Stomach smooth muscle (tissue), 2 donors: ENCODE results near the gene AASDH.

Source experiments
- H3K27ac ChIP-seq: one replicate; pipeline ENCODE4 v1.7.0; 2013; ENCODE audit warnings: mild to moderate bottlenecking, low read length, inconsistent platforms
- H3K27me3 ChIP-seq, 2 donors: one replicate each; pipeline ENCODE4 v1.7.0; 2013; ENCODE audit warnings: low read length in 2 of 2; ENCODE audit not compliant: insufficient read depth in 2 of 2, control insufficient read depth in 1 of 2
- H3K36me3 ChIP-seq, 2 donors: one replicate each; pipeline ENCODE4 v1.7.0; 2013; ENCODE audit warnings: low read length in 2 of 2; ENCODE audit not compliant: control insufficient read depth in 2 of 2, insufficient read depth in 2 of 2
- H3K4me1 ChIP-seq: one replicate; pipeline ENCODE4 v1.7.0; 2013; ENCODE audit warnings: low read length; ENCODE audit not compliant: control insufficient read depth, insufficient read depth
- H3K4me3 ChIP-seq, 2 donors: one replicate each; pipeline ENCODE4 v1.7.0; 2013; ENCODE audit warnings: low read length in 2 of 2
- H3K9ac ChIP-seq, 2 donors: one replicate each; pipeline ENCODE4 v1.7.0; 2013; ENCODE audit warnings: low read length in 2 of 2, mild to moderate bottlenecking in 1 of 2
- H3K9me3 ChIP-seq, 2 donors: one replicate each; pipeline ENCODE4 v1.7.0; 2013; ENCODE audit warnings: low read length in 2 of 2; ENCODE audit not compliant: control insufficient read depth in 2 of 2
- donor health status: healthy.
- donor health status: Pancreatic carcinoma.

The AASDH gene

GRCh38 chr4:56387023-56388001 is at the start of gene AASDH:
Gene AASDH, minus strand, starts transcription at chr4:56387491. Its CDS starts 3,192 bp downstream, at chr4:56384299.
- H3K4me3 ChIP-seq = peak within 1 kb of the TSS; percentile 92 to 95
- H3K36me3 ChIP-seq = no peaks in the 10 kb centered on the region
- no peaks in the 10 kb centered on the region for H3K9me3 ChIP-seq
- no peaks in the 10 kb centered on the region for H3K27me3 ChIP-seq
- peaks cover 8% of the 10 kb centered on the region for H3K4me1 ChIP-seq
- peak within 1 kb of the TSS; percentile 94 for H3K27ac ChIP-seq
- H3K9ac ChIP-seq = peak within 1 kb of the TSS; percentile 89 to 98

DNA sequence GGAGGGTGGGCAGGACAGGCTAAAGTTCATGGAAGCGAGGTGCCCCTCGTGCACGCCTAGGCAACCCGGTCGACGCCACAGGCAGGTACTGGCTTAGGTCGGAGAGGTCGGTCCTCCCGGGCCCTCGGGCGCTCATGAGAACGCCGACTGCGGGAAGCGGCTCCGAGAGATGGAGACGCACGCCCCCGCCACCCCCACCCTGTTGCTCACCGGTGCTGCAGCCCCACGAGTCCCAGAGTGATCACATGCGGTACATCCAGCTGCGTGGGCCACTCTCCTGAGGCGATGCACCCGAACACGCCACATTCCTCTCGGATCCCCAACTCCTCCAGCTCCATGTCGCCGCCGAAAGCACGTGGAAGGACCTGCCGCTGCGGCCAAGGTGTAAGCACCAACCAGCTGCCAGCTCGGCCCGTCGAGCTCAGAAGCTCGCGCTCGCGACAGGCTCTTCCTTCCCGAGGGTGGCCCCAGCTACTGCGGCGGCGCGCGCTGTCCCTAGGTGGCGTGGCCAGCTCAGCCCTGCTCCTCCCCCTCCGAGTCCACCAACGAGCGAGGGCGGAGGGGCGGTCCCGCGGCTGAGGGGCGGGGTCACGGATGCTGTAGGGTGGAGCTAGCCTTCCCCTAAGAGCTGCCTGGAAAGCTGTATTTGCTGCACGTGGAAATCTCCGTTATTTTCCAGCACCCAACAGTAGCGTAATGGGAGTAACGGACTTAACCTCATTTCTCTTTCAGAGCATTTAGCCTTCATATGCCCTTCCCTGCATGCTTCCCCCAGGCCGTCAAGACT is 48.0 kb upstream of the AASDH start, which contains the start of gene PPAT:
TSS of gene PPAT (minus strand) at position 476 of the 787 bp plus-strand sequence. CDS start at position 338, 138 bp downstream.
- no peaks in the 10 kb centered on the region for H3K9me3 ChIP-seq
- H3K36me3 ChIP-seq = no peaks in the 10 kb centered on the region
- peak within 1 kb of the TSS; percentile 74 to 85 for H3K9ac ChIP-seq
- H3K4me1 ChIP-seq = peaks cover 19% of the 10 kb centered on the region
- H3K4me3 ChIP-seq = peak within 1 kb of the TSS; percentile 85 to 86
- H3K27ac ChIP-seq = peak within 1 kb of the TSS; percentile 93
- H3K27me3 ChIP-seq = no peaks in the 10 kb centered on the region

DNA sequence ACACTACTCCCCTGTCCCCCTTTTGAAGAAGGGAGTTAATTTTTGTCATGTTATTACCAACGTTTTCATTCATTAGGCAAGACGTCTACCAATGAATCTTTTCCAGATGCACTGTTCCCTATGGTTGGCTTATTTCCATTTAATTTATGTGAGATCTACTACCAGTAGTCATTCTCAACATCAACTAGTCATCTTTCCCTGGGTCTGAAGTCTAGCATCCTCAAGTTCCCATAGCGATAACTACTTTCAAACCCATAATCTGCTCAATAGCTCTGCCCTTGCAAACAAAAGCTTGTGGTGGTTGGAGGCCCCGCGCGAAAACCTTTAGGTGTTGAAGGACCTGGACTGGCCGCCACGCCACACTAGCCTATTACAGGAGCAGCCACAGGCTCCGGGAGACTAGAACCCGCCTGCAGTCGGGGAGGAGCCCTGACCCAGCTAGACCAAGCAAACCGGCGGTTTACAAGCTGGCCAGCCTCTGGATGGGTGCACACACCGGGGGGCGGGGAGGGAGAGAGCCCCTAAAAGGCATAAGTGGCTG is 47.4 kb upstream of the AASDH start:
- peak overlapping the region; percentile 60 to 71 for H3K9ac ChIP-seq

DNA sequence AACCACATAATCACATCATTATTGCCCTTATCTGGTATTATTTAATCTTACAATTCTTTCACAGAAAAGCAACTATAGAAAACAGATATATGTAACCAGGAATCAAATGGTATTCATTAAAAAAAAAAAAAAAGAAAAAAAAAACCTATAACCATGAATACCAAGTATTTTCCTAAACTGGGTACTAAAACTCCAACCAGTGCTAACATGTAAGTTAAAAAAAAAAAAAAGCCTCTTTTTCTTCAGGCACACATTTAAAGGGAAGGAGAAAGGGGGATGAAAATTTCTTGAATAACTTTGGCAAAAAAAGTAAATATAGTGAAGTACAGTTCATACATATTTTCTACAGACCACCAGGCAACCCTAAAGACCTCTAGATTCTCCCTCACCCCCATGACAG is 46.0 kb upstream of the AASDH start:
- Histone ChIP-seq H3K4me3 (no peak overlapping the region), H3K27ac (no peak overlapping the region), H3K27me3 (no peaks in the 10 kb centered on the region), H3K9me3 (no peaks in the 10 kb centered on the region), H3K36me3 (no peaks in the 10 kb centered on the region), H3K9ac (no peak overlapping the region), H3K4me1 (peaks cover 19% of the 10 kb centered on the region)

More for the DNA sequence above, 47.4 kb upstream of the AASDH start:
- Histone ChIP-seq H3K4me3 (peak overlapping the region; percentile 85 to 86), H3K4me1 (peaks cover 19% of the 10 kb centered on the region), H3K27ac (peak overlapping the region; percentile 93), H3K9me3 (no peaks in the 10 kb centered on the region), H3K27me3 (no peaks in the 10 kb centered on the region), H3K36me3 (no peaks in the 10 kb centered on the region)

DNA sequence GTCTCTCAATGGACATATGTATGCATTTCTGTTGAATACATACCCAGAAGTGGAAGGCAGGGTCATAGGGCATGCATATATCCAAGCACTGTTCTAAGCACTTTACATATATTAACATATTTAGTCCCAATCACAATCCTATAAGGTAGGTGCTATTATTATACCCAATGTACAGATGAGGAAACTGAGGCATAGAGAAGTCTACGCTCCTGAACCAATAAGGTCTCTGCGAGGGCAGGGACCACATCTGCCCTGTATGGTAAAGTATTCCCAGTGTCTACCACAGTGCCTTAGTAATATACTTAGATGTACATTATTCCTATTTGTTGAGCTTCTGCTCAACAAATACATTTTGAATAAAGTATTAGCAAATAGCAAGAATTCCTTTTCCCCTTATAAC is 42.9 kb upstream of the AASDH start:
- H3K4me1 ChIP-seq = peaks cover 9% of the 10 kb centered on the region
- H3K9me3 ChIP-seq = no peaks in the 10 kb centered on the region
- H3K36me3 ChIP-seq = no peaks in the 10 kb centered on the region
- no peak overlapping the region for H3K9ac ChIP-seq
- H3K27me3 ChIP-seq = no peaks in the 10 kb centered on the region
- H3K4me3 ChIP-seq = no peak overlapping the region
- H3K27ac ChIP-seq = no peak overlapping the region

- H3K9me3 ChIP-seq = no peaks in the 10 kb centered on the region
- H3K4me3 ChIP-seq = no peak overlapping the region
- no peaks in the 10 kb centered on the region for H3K4me1 ChIP-seq
- H3K36me3 ChIP-seq = no peaks in the 10 kb centered on the region
- no peak overlapping the region for H3K9ac ChIP-seq
- no peaks in the 10 kb centered on the region for H3K27me3 ChIP-seq
- no peak overlapping the region for H3K27ac ChIP-seq
Measured at GRCh38 chr4:56427179-56427578, 39.9 kb upstream of the AASDH start.

DNA sequence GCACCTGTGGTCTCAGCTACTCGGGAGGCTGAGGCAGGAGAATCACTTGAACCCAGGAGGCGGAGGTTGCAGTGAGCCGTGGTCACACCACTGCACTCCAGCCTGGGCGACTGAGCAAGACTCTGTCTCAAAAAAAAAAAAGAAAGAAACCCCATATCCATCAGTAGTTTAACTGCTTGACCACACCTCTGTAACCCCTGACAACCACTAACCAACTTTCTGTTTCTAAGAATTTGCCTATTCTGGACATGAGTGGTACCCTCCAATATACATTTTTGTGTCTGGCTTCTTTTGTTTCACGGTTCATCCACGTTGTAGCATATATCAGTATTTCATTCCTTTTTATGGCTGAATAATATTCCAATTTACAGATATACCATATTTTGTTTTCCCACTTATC is 39.0 kb upstream of the AASDH start:
- H3K27ac ChIP-seq = no peak overlapping the region
- H3K9me3 ChIP-seq = no peaks in the 10 kb centered on the region
- H3K4me1 ChIP-seq = no peaks in the 10 kb centered on the region
- no peaks in the 10 kb centered on the region for H3K36me3 ChIP-seq
- H3K4me3 ChIP-seq = no peak overlapping the region
- no peak overlapping the region for H3K9ac ChIP-seq
- no peaks in the 10 kb centered on the region for H3K27me3 ChIP-seq

DNA sequence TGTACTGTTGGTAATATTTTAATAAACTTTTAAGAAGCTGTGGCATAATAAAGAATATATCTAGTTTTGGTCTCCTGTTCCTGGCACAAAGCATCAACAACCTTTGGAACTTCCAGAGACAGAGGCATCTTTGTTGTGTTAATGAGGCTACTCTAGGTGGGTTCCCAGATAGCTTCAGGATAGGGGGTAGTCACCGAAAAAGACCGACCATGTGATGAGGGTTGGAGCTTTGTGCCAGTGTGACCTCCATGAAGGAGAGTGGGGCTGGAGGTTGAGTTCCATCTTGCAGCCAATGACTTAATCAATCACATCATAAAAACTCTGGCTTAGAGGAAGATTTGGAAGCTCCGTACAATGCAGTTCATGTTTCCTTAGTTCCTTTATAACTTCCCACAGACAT is 38.2 kb upstream of the AASDH start:
- no peaks in the 10 kb centered on the region for H3K9me3 ChIP-seq
- H3K4me3 ChIP-seq = no peak overlapping the region
- no peaks in the 10 kb centered on the region for H3K4me1 ChIP-seq
- H3K36me3 ChIP-seq = no peaks in the 10 kb centered on the region
- no peaks in the 10 kb centered on the region for H3K27me3 ChIP-seq
- no peak overlapping the region for H3K9ac ChIP-seq
- no peak overlapping the region for H3K27ac ChIP-seq

DNA sequence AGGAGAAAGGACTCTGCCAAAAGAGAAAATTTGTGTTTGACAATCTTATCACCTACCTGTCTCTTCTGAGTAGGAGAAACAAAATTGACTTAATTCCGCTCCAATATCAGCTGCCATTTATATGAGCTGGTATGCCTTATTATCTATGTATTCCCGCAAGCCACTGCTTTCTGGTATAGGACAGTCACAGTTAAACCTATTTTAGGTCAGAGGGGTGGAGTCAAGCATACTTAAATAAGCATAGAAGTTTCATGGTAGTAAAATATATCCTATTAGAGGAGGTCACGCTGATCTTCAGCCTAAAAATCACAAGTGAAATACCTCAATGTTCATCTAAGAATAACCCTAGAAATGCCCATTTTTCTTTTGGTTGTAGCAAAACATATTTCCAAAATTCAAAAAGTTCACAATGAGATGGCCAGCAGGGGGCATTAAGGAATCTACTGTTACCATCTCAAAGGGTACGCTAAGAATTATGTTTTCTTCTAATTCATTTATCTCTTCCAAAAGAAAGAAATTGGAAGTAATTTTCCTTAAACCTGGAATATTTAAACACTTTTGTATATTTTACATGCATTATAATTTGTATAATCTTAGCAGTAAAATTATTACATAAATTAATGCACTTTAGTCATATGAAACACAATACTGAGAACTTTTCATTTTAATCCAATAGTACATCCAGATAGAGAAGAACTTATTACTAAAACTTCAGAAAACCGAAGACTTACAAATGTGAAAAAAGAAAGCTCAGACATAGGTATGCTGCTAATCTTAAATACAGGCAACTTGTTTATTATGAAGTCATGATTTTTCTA is 37.6 kb upstream of the AASDH start:
- H3K36me3 ChIP-seq = no peaks in the 10 kb centered on the region
- no peaks in the 10 kb centered on the region for H3K4me1 ChIP-seq
- peak overlapping the region in 1 of 2 donors; percentile 38 for H3K9ac ChIP-seq
- H3K9me3 ChIP-seq = no peaks in the 10 kb centered on the region
- H3K27me3 ChIP-seq = no peaks in the 10 kb centered on the region
- H3K27ac ChIP-seq = no peak overlapping the region
- H3K4me3 ChIP-seq = no peak overlapping the region

DNA sequence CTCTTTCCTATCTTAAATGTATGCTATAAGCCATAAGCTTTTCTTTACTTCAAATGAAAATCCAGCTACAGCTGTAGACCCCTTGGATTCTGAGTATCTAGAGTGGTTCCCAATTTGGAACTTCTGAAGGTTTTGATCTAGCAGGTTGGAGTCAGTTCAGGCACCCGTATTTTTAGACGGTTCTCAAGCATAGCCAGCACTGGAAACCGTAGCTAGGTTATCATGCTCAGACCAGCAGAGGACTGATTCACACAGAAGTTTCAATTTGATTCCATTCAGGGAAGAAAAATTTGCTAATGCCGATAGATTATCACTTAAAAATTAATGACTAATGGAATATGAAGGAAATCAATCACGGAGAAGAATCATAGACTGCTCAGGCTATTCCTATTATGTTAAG is 36.9 kb upstream of the AASDH start:
- Histone ChIP-seq H3K36me3 (no peaks in the 10 kb centered on the region), H3K27ac (no peak overlapping the region), H3K27me3 (no peaks in the 10 kb centered on the region), H3K9me3 (no peaks in the 10 kb centered on the region), H3K4me1 (no peaks in the 10 kb centered on the region), H3K4me3 (no peak overlapping the region), H3K9ac (no peak overlapping the region)
